GM13976 (cell line): ENCODE data around the gene NXPH4.

Source experiments
- DNase-seq: peaks from one replicate; pipeline ENCODE4 v3.0.0; 2012; ENCODE audit warnings: low spot score
- in situ Hi-C: fragments of 300-500 bp; cut with MboI; formaldehyde crosslinking; loops from one replicate; pipeline ENCODE4 v1.12.0; 2022; ENCODE audit warnings: low sequenced_read_pairs, mixed read lengths, inconsistent platforms; ENCODE audit not compliant: unreplicated experiment
- TF ChIP-seq, protein P1 (sequence below): IDR thresholded peaks from 2 replicates; pipeline ENCODE4 v1.5.1; 2012; ENCODE audit warnings: borderline replicate concordance, mild to moderate bottlenecking; ENCODE audit not compliant: insufficient read depth; ENCODE audit errors: extremely low read depth, missing control alignments, control extremely low read depth

The NXPH4 gene

DNA sequence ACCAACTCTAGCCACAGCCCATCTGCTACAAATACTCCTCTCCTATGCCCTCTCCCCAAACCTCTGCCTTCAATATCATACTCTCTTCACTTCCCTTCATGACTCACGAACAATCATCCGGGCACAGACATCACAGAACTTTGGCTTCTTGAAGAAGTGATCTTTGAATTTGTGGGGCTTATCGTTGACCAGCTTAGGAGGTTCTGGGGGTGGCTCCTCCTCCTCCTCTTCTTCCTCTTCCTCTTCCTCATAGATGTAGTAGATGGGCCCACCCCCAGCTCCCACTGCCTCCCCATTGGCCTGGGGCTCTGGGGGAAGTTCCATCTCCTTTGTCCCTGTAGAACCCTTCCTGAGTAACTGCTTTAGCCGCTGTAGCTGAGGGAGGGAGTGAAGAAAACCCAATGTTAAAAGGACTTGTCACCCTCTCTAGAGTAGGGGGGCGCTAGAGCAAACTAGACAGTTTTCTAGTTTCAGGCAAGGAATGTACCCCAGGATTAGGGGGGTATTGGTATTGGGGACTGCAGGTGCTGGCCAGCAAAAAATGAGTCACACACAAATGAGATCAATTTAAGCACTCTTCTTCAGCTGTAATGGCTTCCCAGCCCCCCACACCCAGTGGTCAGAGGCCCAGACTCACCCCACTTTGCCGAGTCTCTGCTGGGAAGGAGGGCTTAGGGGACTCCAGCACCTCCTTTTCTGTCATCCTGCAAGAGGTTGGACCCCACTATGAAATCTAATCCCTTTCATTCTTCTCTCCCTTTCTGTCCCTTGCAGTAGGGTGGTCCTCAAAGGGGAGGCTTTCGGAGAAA is 32.5 kb downstream of the NXPH4 start:
- TF ChIP-seq, protein P1, sequence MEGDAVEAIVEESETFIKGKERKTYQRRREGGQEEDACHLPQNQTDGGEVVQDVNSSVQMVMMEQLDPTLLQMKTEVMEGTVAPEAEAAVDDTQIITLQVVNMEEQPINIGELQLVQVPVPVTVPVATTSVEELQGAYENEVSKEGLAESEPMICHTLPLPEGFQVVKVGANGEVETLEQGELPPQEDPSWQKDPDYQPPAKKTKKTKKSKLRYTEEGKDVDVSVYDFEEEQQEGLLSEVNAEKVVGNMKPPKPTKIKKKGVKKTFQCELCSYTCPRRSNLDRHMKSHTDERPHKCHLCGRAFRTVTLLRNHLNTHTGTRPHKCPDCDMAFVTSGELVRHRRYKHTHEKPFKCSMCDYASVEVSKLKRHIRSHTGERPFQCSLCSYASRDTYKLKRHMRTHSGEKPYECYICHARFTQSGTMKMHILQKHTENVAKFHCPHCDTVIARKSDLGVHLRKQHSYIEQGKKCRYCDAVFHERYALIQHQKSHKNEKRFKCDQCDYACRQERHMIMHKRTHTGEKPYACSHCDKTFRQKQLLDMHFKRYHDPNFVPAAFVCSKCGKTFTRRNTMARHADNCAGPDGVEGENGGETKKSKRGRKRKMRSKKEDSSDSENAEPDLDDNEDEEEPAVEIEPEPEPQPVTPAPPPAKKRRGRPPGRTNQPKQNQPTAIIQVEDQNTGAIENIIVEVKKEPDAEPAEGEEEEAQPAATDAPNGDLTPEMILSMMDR = no peak
- peak; percentile 60 for DNase-seq
- in situ Hi-C loops = no loop called here

DNA sequence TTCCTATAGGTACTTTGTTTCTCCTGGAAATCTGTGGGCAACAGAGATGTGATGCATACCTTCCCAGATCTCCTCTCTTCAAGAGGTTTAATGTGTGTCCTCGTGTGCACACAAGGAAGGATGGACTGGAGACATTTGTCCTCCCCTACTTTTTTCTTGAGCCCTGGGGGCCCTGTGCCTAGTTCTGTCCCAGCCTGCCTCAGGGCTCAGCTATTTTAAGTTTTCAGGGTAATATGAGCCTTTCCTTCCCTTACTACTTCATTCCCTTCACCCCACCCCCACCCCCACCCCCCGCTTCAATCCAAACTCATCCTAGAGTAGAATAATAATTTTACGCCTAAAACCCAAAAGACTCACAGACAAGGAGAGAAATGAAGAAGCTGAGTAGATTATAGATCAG is 33.9 kb downstream of the NXPH4 start:
- in situ Hi-C loops = no loop called here
- TF ChIP-seq, protein P1 = no peak
- no peak for DNase-seq

DNA sequence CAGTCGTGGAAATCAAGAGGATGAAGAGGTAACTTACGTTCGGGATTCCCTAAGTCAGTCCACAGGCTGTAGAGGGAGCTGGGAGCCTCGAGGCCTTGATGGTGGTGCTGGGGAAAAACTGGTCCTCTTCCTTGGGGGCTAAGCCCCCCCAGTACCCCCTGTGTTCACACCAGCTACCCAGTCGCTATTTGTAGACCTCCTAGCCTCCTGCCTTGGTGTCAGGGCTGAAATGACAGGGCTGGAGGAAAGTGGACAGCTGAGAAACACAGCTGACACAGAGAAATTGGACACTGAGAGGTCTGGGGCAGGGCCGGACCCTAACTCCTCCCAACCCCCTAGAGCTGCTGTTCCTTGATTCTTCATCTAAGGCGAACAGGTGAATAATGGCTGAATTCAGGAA is 34.4 kb downstream of the NXPH4 start, which contains the start of gene STAC3:
STAC3 (minus strand) TSS at position 232 of the 400 bp plus-strand sequence. CDS start 1,551 bp downstream, outside the sequence.
- no peak for DNase-seq
- TF ChIP-seq, protein P1 = no peak
- in situ Hi-C loops = no loop called here

DNA sequence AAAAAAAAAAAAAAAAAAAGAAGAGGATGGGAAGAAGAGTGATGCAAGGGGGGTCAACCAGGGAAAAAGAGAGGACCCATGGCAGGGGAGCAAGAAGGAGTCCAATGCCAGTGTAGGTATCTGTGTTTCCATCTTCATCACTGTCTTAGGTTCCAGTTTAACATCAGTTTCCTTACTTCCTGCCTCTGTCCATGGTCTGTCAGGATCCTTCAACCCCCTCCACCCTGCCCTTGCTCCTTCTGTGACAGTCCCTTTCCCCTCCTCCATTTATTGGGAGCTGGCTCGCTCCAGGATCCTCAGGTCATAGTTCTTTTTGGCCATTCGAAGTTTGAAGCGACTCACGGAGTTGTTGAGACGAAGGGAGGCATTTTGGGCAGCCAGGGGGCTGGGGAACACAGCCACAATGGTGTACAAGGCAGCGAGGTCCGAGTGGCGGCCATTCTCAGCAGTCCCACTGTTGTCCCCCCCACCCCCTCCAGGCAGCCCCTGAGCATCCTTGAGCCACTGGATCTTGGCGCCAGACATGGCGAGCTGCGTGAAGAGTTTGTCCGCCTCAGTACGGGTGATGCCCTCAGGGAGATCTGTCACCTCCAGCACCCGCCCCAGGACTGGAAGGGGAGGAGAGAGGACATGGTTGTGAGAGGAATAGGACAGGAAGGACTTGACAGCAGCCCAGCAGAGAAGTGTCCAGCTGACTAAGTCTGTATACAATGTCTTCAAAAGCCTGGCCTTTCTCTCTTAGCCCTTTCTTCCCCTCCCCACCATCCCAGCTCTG is 38.1 kb downstream of the NXPH4 start:
- in situ Hi-C loops = no loop called here
- TF ChIP-seq, protein P1 = no peak
- no peak for DNase-seq

DNA sequence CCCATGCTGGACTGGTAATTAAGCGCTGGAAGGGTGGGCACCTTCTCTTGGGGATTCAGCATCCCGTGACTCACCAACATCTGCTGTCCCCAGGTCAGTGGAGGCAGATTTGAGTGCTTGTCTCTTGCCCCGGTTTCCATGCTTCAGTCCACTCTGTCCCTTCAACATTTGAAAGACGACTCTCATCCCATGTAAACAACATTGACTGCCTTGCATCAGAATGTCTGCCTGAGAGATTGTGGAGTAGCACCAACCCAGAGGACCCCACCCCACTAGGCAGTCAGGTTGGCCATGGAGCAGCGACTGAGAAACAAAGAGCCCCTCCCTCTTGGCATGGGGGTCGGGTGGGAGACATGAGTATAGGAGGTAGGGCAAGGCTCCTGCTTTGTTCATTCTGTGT is 39.3 kb downstream of the NXPH4 start:
- in situ Hi-C loops = no loop called here
- TF ChIP-seq, protein P1 = no peak

DNA sequence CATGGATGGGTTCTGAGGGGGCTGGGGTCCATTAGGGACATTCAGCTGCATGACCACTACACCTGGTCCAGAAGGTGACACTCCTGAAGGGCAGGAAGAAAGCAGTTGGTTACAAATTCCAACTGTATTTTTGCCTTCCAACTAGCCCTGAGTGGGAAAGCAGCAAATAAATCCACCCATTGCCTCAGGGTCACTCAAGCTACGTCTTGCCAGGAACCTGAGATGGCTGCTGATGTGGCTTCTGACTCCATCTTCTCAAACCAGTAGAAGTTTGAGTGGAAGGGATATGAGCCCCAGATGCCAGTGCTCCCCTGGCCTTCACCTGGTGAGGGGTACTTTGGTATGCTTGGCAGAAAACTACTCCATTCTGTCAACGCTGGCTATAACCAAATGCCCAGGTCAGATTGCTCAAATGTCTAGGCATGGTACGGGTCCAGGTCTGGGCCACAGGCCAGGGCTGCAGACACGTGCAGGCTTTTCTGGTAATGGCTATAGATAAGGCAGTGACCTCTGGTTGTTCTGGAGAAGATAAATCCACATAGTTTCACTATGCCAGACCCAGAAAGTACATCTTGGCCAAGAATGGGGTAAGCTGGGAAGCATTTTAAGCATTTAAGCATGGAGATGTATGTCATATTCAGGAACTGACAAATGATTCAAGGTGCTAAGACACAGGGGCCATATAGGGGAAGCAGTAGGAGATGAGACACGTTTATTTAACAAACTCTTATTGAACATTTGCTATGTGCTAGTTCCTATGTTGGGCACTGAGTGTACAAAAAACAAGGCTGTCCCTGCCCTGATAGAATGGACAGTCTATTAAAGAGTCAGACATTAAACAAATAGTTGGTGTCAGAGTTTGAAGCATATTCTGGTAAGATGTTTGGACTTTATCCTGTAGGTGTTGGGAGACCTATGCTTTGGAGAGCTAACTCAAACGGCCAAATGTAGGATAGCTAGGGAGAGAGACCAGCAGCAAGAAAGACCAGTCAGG is 42.7 kb downstream of the NXPH4 start:
- TF ChIP-seq, protein P1 = no peak
- no peak for DNase-seq
- in situ Hi-C loops = no loop called here

More for the DNA sequence above, 39.3 kb downstream of the NXPH4 start:
- DNase-seq = no peak
